DOHH2 (cell line): Measurements from ENCODE around the gene TNK1.

Experiments
- H3F3A ChIP-seq: fragments of 200-600 bp; sonication (generic), shearing (Covaris generic); 2 replicates; pipeline ENCODE4 v1.6.0; 2016; ENCODE audit warnings: antibody characterized with exemption, mild to moderate bottlenecking; ENCODE audit not compliant: control insufficient read depth, insufficient read depth
- H3K27ac ChIP-seq: fragments of 200-600 bp; sonication (generic); 2 replicates; pipeline ENCODE4 v1.5.1; 2014; ENCODE audit warnings: low read depth, mild to moderate bottlenecking, low read length, moderate library complexity
- H3K27me3 ChIP-seq: fragments of 200-600 bp; sonication (generic); 2 replicates; pipeline ENCODE4 v1.6.1; 2014; ENCODE audit warnings: mild to moderate bottlenecking, low read length, mixed read lengths; ENCODE audit not compliant: control insufficient read depth
- H3K36me3 ChIP-seq: fragments of 200-600 bp; sonication (generic); 2 replicates; pipeline ENCODE4 v1.6.1; 2014; ENCODE audit warnings: mild to moderate bottlenecking, low read length, moderate library complexity, mixed read lengths; ENCODE audit not compliant: control insufficient read depth
- H3K4me1 ChIP-seq: fragments of 200-600 bp; sonication (generic); 2 replicates; pipeline ENCODE4 v1.6.1; 2014; ENCODE audit warnings: mild to moderate bottlenecking, low read length, mixed read lengths; ENCODE audit not compliant: control insufficient read depth
- H3K4me2 ChIP-seq: fragments of 200-600 bp; sonication (generic); 2 replicates; pipeline ENCODE4 v1.6.0; 2014; ENCODE audit warnings: mild to moderate bottlenecking, low read length, moderate library complexity
- H3K4me3 ChIP-seq: fragments of 200-600 bp; sonication (generic); 2 replicates; pipeline ENCODE4 v1.5.1; 2014; ENCODE audit warnings: mild to moderate bottlenecking, low read length, mixed read lengths
- H3K79me2 ChIP-seq: fragments of 200-600 bp; sonication (generic); 2 replicates; pipeline ENCODE4 v1.6.1; 2014; ENCODE audit warnings: mild to moderate bottlenecking, low read length, mixed read lengths; ENCODE audit not compliant: control insufficient read depth
- H3K9me2 ChIP-seq: fragments of 200-600 bp; sonication (generic); replicated peaks from 2 replicates; pipeline ENCODE4 v1.6.1; 2014; ENCODE audit warnings: mild to moderate bottlenecking, low read length, mixed read lengths; ENCODE audit not compliant: control insufficient read depth
- H3K9me3 ChIP-seq: fragments of 200-600 bp; sonication (generic); 2 replicates; pipeline ENCODE4 v1.6.1; 2014; ENCODE audit warnings: antibody characterized with exemption, low read length, mixed read lengths; ENCODE audit not compliant: control insufficient read depth, insufficient read depth
- H4K20me1 ChIP-seq: fragments of 200-600 bp; sonication (generic); 2 replicates; pipeline ENCODE4 v1.6.0; 2014; ENCODE audit warnings: low read depth, mild to moderate bottlenecking, antibody characterized with exemption, low read length, moderate library complexity; ENCODE audit not compliant: control insufficient read depth, insufficient read depth
- EZH2phosphoT487 ChIP-seq: fragments of 200-600 bp; sonication (generic); IDR thresholded peaks from 2 replicates; pipeline ENCODE4 v1.6.1; 2017; ENCODE audit warnings: borderline replicate concordance, mild to moderate bottlenecking, antibody characterized with exemption, low read length, moderate library complexity, mixed read lengths
- TF ChIP-seq, protein P1 (sequence below): fragments of 200-600 bp; sonication (generic); IDR thresholded peaks from one replicate; pipeline ENCODE4 v1.5.1; 2014; ENCODE audit warnings: antibody characterized with exemption, mild to moderate bottlenecking, low read depth, low read length; ENCODE audit not compliant: poor library complexity, severe bottlenecking

The TNK1 gene

DNA sequence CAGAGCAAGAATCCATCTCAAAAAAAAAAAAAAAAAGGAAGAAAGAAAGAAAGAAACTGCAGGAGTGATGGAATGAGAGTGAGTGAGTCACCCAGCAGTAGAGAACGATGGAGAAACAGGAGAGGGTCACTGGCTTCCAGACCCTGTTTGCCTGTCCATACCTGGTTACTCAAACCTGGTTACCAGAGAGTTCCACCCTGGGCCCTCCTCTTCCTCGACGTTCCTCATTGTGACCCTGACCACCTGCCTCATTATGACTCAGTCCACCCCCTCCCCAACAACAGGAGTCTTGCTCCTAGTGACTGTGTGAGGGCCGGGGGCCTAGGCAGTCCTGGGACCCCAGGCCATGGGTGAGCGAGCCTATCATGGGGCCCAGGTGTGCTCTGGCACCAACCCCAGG lies 47.7 kb downstream of the TNK1 start, which contains the start of gene SPEM3:
Gene SPEM3, plus strand, starts transcription at position 301 of the 400 bp plus-strand sequence. Its CDS starts 46 bp downstream, at position 347.
- H3F3A ChIP-seq: no peaks in the 10 kb centered on the region
- H3K4me3 ChIP-seq: no peak within 1 kb of the TSS
- H3K9me2 ChIP-seq: no peaks in the 10 kb centered on the region
- H3K27ac ChIP-seq: no peak within 1 kb of the TSS
- H4K20me1 ChIP-seq: no peaks in the 10 kb centered on the region
- H3K4me2 ChIP-seq: no peak within 1 kb of the TSS
- H3K27me3 ChIP-seq: no peaks in the 10 kb centered on the region
- H3K36me3 ChIP-seq: no peaks in the 10 kb centered on the region
- no peaks in the 10 kb centered on the region for H3K79me2 ChIP-seq
- TF ChIP-seq, protein P1, sequence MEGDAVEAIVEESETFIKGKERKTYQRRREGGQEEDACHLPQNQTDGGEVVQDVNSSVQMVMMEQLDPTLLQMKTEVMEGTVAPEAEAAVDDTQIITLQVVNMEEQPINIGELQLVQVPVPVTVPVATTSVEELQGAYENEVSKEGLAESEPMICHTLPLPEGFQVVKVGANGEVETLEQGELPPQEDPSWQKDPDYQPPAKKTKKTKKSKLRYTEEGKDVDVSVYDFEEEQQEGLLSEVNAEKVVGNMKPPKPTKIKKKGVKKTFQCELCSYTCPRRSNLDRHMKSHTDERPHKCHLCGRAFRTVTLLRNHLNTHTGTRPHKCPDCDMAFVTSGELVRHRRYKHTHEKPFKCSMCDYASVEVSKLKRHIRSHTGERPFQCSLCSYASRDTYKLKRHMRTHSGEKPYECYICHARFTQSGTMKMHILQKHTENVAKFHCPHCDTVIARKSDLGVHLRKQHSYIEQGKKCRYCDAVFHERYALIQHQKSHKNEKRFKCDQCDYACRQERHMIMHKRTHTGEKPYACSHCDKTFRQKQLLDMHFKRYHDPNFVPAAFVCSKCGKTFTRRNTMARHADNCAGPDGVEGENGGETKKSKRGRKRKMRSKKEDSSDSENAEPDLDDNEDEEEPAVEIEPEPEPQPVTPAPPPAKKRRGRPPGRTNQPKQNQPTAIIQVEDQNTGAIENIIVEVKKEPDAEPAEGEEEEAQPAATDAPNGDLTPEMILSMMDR: no peak
- TF ChIP-seq EZH2phosphoT487: no peak
- no peaks in the 10 kb centered on the region for H3K4me1 ChIP-seq
- H3K9me3 ChIP-seq: no peaks in the 10 kb centered on the region

DNA sequence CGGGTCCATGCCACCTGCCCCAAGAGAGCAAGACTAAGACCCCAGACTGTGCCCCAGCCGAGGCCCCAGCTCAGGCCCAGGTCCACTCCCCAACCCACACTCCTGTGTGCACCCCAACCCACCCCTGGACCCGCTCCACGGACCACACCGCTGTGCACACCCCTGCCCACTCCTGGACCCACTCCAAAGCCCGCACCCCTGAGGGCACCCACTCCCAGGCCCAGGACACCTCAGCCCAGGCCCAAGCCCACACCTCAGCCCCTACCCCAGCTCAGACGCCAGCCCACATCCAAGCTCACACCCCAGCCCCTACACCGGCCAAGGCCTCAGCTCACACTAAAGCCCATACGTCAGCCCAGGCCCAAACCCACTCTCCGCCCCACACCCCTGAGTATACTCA lies 48.8 kb downstream of the TNK1 start:
- Histone ChIP-seq H3K36me3 (no peaks in the 10 kb centered on the region), H3K4me3 (no peak overlapping the region), H3K4me1 (no peaks in the 10 kb centered on the region), H3F3A (no peaks in the 10 kb centered on the region), H3K4me2 (no peak overlapping the region), H3K27me3 (no peaks in the 10 kb centered on the region), H3K27ac (no peak overlapping the region), H3K79me2 (no peaks in the 10 kb centered on the region), H4K20me1 (no peaks in the 10 kb centered on the region), H3K9me2 (no peaks in the 10 kb centered on the region), H3K9me3 (no peaks in the 10 kb centered on the region)
- TF ChIP-seq EZH2phosphoT487: no peak
- TF ChIP-seq, protein P1: no peak

DNA sequence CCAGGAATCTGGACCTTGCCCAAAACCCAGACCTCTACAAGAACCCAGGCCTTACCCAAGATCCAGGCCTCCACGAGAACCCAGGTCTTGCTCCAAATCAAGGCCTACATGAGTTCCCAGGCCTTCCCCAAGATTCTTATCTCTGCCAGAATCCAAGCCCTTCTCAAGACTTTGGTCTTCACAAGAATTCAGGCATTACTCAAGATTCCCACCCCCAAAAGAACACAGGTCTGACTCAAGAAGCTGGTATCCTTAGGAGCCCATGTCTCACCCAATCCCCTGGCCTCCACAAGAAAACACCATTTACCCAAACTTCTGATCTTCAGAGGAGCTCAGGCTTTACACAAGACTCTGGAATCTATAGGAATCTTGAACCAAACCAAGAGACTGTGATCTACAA lies 50.3 kb downstream of the TNK1 start:
- TF ChIP-seq, protein P1: no peak
- no peak for TF ChIP-seq EZH2phosphoT487
- no peak overlapping the region for H3K4me2 ChIP-seq
- peaks cover 3% of the 10 kb centered on the region for H3K79me2 ChIP-seq
- peaks cover 5% of the 10 kb centered on the region for H3K4me1 ChIP-seq
- H4K20me1 ChIP-seq: no peaks in the 10 kb centered on the region
- no peaks in the 10 kb centered on the region for H3K36me3 ChIP-seq
- H3K27ac ChIP-seq: no peak overlapping the region
- no peak overlapping the region for H3K4me3 ChIP-seq
- no peaks in the 10 kb centered on the region for H3K27me3 ChIP-seq
- no peaks in the 10 kb centered on the region for H3K9me3 ChIP-seq
- no peaks in the 10 kb centered on the region for H3K9me2 ChIP-seq
- H3F3A ChIP-seq: no peaks in the 10 kb centered on the region
